Activated T-cell treated with anti-CD3 and anti-CD28 coated beads, Interleukin-2, amount 50 U/mL, for 1 hour (primary cell): ENCODE measurements around the gene ATP12A.

Source experiments
- DNase-seq: peaks from one replicate; pipeline ENCODE4 v3.0.0-alpha.2; 2020

Gene ATP12A

GRCh38 chr13:24738366-24738847, 58.2 kb downstream of the ATP12A start:
- DNase-seq: no peak

GRCh38 chr13:24740014-24740890, 60.0 kb downstream of the ATP12A start:
- DNase-seq: no peak

- DNase-seq: no peak
Measured at GRCh38 chr13:24741016-24741662, 60.9 kb downstream of the ATP12A start.

GRCh38 chr13:24741791-24742190, 61.6 kb downstream of the ATP12A start:
- no peak for DNase-seq

GRCh38 chr13:24742294-24742693, 62.1 kb downstream of the ATP12A start:
- no peak for DNase-seq

GRCh38 chr13:24742977-24743376, 62.8 kb downstream of the ATP12A start:
- DNase-seq: no peak

- no peak for DNase-seq
Measured at GRCh38 chr13:24744247-24744646, 64.0 kb downstream of the ATP12A start.

- no peak for DNase-seq
Measured at GRCh38 chr13:24745516-24745860, 65.3 kb downstream of the ATP12A start.

GRCh38 chr13:24745861-24746617, 65.8 kb downstream of the ATP12A start:
- no peak for DNase-seq

- DNase-seq: no peak
Measured at GRCh38 chr13:24746618-24747247, 66.5 kb downstream of the ATP12A start.

- no peak for DNase-seq
Measured at GRCh38 chr13:24747248-24748060, 67.2 kb downstream of the ATP12A start.

GRCh38 chr13:24748061-24748400, 67.8 kb downstream of the ATP12A start:
- no peak for DNase-seq

- DNase-seq: no peak
Measured at GRCh38 chr13:24759197-24759596, 79.0 kb downstream of the ATP12A start.
